CD4-positive, alpha-beta T cell treated with Interleukin-17A for 1 hour (primary cell): ENCODE data around the gene C7orf25.
A peak's percentile ranks its signal among the peaks of the same experiment; 100 is the strongest.

ENCODE experiments used
- DNase-seq: peaks from one replicate; pipeline ENCODE4 v3.0.0-alpha.2; 2020

Gene C7orf25

DNA sequence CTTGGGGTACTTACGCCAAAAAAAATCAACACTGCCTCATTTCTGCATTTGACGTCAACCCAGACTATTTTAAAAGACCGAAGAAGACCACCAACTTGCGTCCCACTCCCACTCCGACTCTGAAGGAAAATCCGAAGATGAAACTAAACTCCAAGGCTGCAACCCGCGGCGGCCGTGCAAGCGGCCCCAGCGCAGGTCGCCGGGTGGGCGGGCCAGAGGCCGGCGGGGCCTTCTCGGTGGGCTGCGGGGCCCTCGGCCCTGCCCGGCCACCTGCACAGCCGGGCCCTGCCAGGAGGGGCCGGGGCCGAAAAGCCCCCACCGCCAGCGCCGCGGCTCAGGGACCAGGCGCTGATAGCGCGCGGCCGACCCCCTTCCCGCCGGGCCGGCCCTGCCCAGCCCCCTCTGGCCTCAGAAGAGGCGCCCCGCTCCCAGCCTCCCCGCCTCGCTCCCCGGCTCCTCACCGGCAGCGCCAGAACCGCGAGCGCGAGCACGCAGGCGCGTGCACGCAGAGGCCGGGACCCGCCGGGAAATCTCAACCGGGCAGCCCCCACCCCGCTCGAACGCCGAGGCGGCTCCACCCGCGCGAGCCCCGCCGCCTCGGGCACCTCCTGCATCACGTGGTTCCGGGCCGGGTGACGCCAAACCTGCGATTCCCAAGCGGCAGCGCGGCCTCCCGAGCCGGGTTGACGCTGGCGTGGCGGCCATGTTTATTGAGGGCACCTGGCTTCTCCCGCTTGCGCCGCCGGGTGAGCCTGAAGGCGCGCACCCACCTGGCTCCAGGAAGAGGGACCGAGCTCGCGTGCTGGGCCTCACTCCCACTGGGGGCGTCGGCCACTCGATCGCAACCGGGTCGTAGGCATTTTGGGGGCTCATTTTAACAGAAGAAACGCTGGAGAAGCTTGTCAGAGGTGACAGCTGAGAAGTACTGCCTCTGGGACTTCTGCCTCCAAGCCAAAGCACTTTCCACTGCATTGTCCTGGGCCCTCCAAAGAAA lies at the start of gene C7orf25:
Gene C7orf25 (minus strand): TSS at position 617 of the 994 bp plus-strand sequence. CDS start 1,170 bp downstream, outside the sequence.
- peak; percentile 95 for DNase-seq

DNA sequence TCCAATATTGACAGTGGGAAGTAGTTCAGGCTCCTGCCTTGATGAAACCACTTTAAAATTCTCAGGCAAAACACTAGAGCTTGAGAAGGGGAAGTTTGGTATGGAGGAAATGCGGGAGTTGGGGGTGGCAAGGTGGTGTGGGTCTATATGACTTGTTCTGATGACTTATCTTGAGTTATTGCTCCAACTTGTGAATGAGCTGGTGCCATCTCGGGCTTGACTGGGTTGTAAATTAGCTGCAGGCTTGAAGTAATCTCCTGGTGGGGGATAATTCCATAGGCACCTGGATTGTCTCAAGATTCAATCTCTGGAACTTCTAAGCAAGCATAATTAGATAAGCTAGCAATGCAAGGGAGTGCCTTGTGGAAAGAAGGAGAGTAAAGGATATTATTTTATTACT lies 49.3 kb upstream of the C7orf25 start:
- no peak for DNase-seq

- DNase-seq = no peak
These were observed 48.9 kb upstream of the C7orf25 start for GRCh38 chr7:42960762-42961161.

DNA sequence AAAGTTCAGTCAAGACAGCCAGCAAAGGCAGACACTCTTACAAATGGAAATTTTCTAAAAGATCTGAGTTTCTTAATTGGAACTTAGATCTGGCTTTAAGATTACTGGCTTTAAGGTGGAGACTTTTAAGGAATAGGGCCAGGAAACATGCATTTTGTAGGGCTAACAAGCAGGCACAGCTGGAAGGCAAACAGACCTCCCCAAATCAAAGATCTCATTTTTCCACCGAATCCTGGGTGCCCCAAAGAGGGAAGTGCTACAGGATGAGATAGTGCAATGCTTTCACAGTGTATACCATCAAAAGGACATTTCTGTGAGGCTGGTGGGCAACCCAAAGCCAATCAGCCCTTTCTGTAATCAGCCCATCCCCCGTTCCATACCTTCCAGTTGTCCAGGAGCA lies 47.7 kb upstream of the C7orf25 start:
- no peak for DNase-seq

DNA sequence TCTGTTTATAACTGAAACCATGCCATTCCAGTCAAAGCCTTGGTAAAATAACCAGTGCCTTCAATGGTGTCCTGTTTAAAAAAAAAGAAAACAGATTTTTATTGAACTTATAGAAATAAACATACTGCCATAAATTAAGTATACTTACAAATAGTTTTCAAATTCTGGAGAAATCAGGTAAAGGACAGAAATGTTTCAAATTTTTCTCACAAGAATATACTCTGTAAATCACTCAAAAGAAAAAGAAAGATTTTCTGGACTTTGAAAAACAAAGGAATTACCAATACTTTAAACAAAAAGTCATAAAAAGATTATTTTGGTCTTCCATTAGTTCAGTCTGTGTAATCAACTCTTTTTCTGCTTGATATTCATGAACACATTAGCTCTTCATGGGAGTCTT lies 44.2 kb upstream of the C7orf25 start:
- no peak for DNase-seq

DNA sequence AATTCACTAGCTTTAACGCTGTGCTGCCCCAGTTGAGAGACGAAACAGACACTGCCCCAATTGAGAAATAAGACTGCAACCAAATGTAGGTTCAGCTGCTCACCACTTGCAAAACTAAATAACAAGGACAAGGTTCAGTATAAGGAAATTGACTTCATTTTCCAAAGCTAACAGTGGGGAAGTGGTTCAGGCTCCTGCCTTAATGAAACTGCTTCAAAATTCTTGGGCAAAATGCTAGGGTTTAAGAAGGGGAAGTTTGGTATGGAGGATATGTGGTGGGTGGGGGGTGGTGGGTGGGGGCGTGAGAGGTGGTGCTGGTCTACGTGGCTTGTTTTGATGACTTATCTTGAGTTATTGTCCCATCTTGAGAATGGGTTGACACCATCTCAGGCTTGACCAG lies 42.1 kb upstream of the C7orf25 start:
- DNase-seq = no peak

DNA sequence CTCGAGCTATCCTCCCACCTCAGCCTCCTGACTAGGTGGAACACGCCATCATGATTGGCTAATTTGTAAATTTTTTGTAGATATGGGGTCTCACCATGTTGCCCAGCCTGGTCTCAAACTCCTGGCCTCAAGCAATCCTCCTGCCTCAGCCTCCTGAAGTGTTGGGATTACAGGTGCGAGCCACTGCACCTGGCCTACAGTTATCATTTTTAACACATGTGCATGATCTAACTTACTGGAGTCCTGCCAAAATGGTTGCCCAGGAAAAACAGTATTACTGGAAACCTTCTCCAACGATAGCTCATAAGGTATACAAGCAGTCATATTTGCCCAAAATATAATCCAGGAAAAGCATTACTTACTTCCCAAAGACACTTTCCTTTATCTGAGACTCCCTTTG lies 40.5 kb upstream of the C7orf25 start:
- DNase-seq = no peak

- DNase-seq = no peak
These were observed 38.5 kb upstream of the C7orf25 start for GRCh38 chr7:42950417-42950816.

- no peak for DNase-seq
These were observed 35.7 kb upstream of the C7orf25 start for GRCh38 chr7:42947521-42947920.

GRCh38 chr7:42946627-42946950 lies 34.7 kb upstream of the C7orf25 start:
- no peak for DNase-seq

- DNase-seq = no peak
These were observed 34.2 kb upstream of the C7orf25 start for GRCh38 chr7:42945821-42946626.

- DNase-seq = peak; percentile 73
These were observed 29.3 kb upstream of the C7orf25 start for GRCh38 chr7:42940985-42941847.

GRCh38 chr7:42939457-42940240 lies 27.8 kb upstream of the C7orf25 start:
- no peak for DNase-seq

DNA sequence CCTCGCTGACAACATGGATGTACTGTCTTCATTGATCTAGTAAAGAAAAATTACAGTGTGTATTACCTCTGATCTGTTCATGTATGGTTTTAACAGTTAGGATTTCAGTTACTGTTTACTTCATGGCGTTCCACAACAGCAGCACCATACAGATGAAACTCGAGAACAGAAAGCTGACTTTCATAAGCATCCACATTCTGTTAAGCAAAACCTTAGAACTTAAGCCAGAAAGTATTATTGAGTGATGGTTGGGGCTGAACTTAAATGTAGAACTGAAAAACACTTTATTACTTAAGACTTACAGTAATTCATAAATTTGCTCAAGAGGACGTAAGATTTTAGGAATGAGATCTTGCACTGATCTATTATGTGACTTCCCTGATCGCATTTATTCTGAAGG lies 24.0 kb upstream of the C7orf25 start:
- DNase-seq = no peak

GRCh38 chr7:42934291-42934690 lies 22.4 kb upstream of the C7orf25 start:
- no peak for DNase-seq

- DNase-seq = peak; percentile 13
These were observed 21.1 kb upstream of the C7orf25 start for GRCh38 chr7:42932811-42933591.

GRCh38 chr7:42931834-42932651 lies 20.2 kb upstream of the C7orf25 start, which contains the start of the genes MRPL32 and PSMA2:
Gene MRPL32 (plus strand): TSS chr7:42932376. CDS start chr7:42932387, 11 bp downstream.
Gene PSMA2 (minus strand): TSS chr7:42932174. CDS start chr7:42932158, 16 bp downstream.
- peak; percentile 98 for DNase-seq

DNA sequence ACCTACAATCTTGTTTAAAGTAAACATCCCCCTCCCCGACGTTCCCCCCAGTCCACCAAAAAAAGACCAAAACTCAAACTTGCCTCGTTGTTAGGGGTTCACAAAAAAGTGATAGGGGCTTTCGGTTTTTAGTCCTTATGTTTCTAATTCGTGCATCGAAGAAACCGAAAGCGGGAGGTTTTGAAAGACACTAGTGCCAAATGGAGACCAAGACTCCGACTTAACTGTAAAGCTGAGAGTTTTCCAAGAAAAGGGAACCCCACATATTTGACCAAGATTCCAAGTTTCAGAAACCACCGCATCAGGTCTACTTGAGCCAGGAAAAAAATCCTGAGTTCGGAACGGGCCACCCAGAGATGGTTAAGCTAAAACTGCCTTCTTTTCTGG lies 19.6 kb upstream of the C7orf25 start:
- DNase-seq = peak; percentile 49

- DNase-seq = no peak
These were observed 19.0 kb upstream of the C7orf25 start for GRCh38 chr7:42930889-42931288.

- no peak for DNase-seq
These were observed 17.6 kb upstream of the C7orf25 start for GRCh38 chr7:42929449-42929848.
